Measurements from ENCODE around the gene SOX5. TPM values are rescaled to one million over a fixed set of nuclear protein-coding genes. Genes with fewer than 3 reads are reported as not detected.

The SOX5 gene
- total RNA-seq, 3 donors from 2014 or later: 10.5 to 42.1 (median 11.7) TPM

DNA sequence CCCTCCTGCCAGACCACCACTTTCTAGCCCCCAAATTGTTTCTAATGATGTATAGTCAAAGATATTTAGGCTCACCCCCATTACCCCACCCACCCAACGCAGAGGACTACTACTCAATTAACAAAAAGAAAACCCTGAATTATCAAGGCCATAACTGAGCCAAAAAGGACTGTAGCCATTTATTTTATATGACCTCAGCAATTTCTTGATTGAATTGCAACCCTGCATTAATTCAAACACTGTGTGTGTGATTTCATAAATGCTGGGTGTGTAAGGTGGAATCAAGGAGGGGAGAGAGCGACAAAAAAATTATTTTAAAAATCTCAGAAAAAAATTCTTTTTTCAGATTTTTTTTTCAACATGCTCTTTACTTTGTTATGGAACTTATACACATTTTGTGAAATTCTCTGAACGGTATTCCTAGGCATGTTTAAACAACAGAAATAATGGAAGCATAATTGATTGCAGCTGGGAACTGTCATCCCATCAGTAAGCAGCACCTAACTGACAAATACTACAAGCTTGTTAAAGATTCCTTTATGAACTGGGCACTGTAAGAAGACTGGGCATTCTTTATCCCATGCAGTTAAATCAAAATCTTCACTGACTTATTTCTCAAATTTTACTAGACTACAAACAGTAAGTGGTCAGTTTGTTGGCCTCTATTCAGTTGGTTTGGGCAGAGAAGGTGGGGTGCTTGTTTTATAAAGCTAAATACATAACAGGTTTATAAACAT is 179.1 kb downstream of the SOX5 start:
- Histone ChIP-seq H3K9me3 (no peaks in the 10 kb centered on the region), H3K4me3 (no peak overlapping the region), H3K36me3 (no peaks in the 10 kb centered on the region), H3K27ac (no peak overlapping the region), H3K4me1 (no peaks in the 10 kb centered on the region), H3K27me3 (no peaks in the 10 kb centered on the region)
- intact Hi-C loops (cut with DNase I; ENCODE audit: low total_unique reads): no loop called here
- no peak for DNase-seq (ENCODE audit: low spot score in 2 of 2)
- no peak for TF ChIP-seq POLR2AphosphoS5 (IDR thresholded peaks at IDR 0.05)
- TF ChIP-seq, protein P1, sequence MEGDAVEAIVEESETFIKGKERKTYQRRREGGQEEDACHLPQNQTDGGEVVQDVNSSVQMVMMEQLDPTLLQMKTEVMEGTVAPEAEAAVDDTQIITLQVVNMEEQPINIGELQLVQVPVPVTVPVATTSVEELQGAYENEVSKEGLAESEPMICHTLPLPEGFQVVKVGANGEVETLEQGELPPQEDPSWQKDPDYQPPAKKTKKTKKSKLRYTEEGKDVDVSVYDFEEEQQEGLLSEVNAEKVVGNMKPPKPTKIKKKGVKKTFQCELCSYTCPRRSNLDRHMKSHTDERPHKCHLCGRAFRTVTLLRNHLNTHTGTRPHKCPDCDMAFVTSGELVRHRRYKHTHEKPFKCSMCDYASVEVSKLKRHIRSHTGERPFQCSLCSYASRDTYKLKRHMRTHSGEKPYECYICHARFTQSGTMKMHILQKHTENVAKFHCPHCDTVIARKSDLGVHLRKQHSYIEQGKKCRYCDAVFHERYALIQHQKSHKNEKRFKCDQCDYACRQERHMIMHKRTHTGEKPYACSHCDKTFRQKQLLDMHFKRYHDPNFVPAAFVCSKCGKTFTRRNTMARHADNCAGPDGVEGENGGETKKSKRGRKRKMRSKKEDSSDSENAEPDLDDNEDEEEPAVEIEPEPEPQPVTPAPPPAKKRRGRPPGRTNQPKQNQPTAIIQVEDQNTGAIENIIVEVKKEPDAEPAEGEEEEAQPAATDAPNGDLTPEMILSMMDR (IDR thresholded peaks at IDR 0.05): no peak
- TF ChIP-seq POLR2A (IDR thresholded peaks at IDR 0.05): no peak

DNA sequence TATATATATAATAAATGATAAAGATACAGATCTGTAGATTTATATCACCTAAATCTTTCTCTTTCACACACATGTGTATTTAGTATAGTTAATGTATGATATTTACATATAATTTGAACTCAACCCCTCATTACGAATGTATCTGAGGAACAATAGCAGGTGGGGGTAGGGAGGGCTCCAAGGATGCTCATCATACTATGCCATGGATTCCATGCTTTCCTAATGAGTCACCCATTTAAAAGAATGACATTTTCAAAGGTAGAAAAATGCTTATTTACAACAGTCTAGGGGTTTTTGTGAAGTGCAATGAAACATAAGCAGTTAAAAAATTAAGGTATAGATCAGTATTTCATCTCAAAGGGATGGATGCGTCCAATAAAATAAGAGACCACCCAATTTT is 181.6 kb downstream of the SOX5 start:
- H3K4me1 ChIP-seq: no peaks in the 10 kb centered on the region
- H3K9me3 ChIP-seq: no peaks in the 10 kb centered on the region
- H3K4me3 ChIP-seq: no peak overlapping the region
- H3K36me3 ChIP-seq: no peaks in the 10 kb centered on the region
- intact Hi-C loops (cut with DNase I; ENCODE audit: low total_unique reads): no loop called here
- H3K27ac ChIP-seq: no peak overlapping the region
- H3K27me3 ChIP-seq: no peaks in the 10 kb centered on the region
- no peak for DNase-seq (ENCODE audit: low spot score in 2 of 2)
- TF ChIP-seq POLR2A (IDR thresholded peaks at IDR 0.05): no peak
- TF ChIP-seq POLR2AphosphoS5 (IDR thresholded peaks at IDR 0.05): no peak
- TF ChIP-seq, protein P1 (IDR thresholded peaks at IDR 0.05): no peak

DNA sequence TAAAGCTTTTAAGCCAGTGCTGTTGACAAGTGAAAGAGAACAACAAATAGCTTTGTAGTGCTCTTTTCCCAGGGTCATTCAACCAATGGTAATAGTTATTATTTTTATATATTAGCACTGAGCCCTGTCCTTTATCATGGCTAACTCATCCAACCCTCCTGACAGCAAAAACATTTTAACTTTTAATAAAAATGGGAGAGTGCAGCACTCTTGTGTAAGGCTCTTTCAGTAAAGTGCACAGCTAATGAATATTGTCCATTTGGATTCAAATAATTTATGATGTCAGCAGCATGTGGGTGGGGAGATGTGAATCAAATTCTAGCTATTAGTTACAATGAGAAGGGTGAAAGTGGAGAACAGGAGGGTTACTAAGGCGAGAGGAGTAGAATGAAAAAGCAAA is 185.7 kb downstream of the SOX5 start:
- Histone ChIP-seq H3K27ac (no peak overlapping the region), H3K4me3 (no peak overlapping the region), H3K9me3 (no peaks in the 10 kb centered on the region), H3K4me1 (no peaks in the 10 kb centered on the region), H3K27me3 (no peaks in the 10 kb centered on the region), H3K36me3 (no peaks in the 10 kb centered on the region)
- intact Hi-C loops (cut with DNase I; ENCODE audit: low total_unique reads): no loop called here
- no peak for DNase-seq (ENCODE audit: low spot score in 2 of 2)
- TF ChIP-seq POLR2AphosphoS5 (IDR thresholded peaks at IDR 0.05) (no peak), POLR2A (IDR thresholded peaks at IDR 0.05) (no peak)
- TF ChIP-seq, protein P1 (IDR thresholded peaks at IDR 0.05): no peak

DNA sequence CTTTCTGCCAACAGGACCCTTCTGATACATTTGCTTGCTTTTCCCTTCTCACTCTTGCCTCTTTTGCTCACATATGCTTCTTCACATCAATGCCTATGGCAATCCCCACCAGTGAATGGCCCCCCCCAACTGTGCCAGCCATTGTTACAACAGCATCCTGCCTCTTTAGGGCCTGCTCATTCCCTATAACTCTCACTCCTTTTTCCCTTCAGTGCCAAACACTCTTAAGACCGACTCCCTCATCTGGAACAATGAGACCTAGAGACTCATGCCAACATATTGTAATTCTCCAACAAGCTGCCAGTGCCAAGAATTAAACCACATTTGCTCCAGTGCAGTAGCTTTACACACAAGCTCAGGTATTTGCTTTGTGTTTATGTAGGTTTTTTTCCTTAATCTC is 189.0 kb downstream of the SOX5 start:
- TF ChIP-seq, protein P1 (IDR thresholded peaks at IDR 0.05): no peak
- TF ChIP-seq POLR2A (IDR thresholded peaks at IDR 0.05): no peak
- no peak for TF ChIP-seq POLR2AphosphoS5 (IDR thresholded peaks at IDR 0.05)

DNA sequence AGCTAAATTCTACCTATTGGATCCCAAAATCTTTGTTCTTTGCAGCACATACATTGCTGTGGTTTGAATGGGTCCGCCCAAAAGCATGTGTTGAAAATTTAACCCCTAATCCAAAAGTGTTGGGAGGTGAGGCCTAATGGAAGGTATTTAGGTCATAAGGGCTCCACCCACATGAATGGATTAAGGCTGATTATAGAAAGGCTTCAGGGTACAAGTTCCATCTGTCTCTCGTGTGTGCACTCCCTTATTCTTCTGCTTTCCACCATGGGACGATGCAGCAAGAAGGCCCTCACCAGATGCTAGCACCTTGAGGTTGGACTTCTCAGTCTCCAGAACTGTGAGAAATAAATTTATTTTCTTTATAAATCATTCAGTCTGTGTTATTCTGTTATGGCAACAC is 190.9 kb downstream of the SOX5 start:
- H3K4me3 ChIP-seq: no peak overlapping the region
- no peaks in the 10 kb centered on the region for H3K27me3 ChIP-seq
- H3K4me1 ChIP-seq: no peaks in the 10 kb centered on the region
- intact Hi-C loops (cut with DNase I; ENCODE audit: low total_unique reads): no loop called here
- no peaks in the 10 kb centered on the region for H3K36me3 ChIP-seq
- no peak overlapping the region for H3K27ac ChIP-seq
- TF ChIP-seq, protein P1 (IDR thresholded peaks at IDR 0.05): no peak
- TF ChIP-seq POLR2A (IDR thresholded peaks at IDR 0.05): no peak
- TF ChIP-seq POLR2AphosphoS5 (IDR thresholded peaks at IDR 0.05): no peak
- H3K9me3 ChIP-seq: no peaks in the 10 kb centered on the region
- no peak for DNase-seq (ENCODE audit: low spot score in 2 of 2)

More for the DNA sequence above, 189.0 kb downstream of the SOX5 start:
- H3K27me3 ChIP-seq: no peaks in the 10 kb centered on the region
- no peaks in the 10 kb centered on the region for H3K9me3 ChIP-seq
- no peak for DNase-seq (ENCODE audit: low spot score in 2 of 2)
- no peak overlapping the region for H3K27ac ChIP-seq
- no peak overlapping the region for H3K4me3 ChIP-seq
- intact Hi-C loops (cut with DNase I; ENCODE audit: low total_unique reads): no loop called here
- no peaks in the 10 kb centered on the region for H3K36me3 ChIP-seq
- no peaks in the 10 kb centered on the region for H3K4me1 ChIP-seq

Data from breast epithelium (tissue), 4 donors.